HG03520 (cell line): ENCODE measurements around the gene CACNA1C.

Experiments
- ATAC-seq: cut with Tn5 transposase; IDR thresholded peaks from one replicate; pipeline ENCODE4 v1.9.1; 2021; ENCODE audit warnings: mild to moderate bottlenecking, moderate library complexity; ENCODE audit not compliant: unreplicated experiment

Gene CACNA1C

DNA sequence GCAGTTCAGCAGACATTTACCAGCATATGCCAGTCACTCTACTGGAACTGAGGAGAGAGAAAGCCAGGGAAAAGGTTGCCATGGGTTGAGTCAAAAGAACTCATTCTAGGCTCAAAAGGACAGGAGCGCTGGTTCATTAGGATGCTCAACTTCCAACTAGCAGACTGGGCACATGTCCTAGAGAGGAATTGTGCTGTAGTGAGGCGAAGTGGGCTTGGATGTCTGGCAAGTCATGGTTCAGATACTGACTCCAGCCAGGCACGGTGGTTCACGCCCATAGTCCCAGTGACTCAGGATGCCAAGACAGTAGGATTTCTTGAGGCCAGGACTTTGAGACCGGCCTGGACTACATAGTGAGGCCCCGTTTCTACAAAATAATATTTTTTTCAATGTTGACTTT is 281.5 kb downstream of the CACNA1C start:
- no peak for ATAC-seq

DNA sequence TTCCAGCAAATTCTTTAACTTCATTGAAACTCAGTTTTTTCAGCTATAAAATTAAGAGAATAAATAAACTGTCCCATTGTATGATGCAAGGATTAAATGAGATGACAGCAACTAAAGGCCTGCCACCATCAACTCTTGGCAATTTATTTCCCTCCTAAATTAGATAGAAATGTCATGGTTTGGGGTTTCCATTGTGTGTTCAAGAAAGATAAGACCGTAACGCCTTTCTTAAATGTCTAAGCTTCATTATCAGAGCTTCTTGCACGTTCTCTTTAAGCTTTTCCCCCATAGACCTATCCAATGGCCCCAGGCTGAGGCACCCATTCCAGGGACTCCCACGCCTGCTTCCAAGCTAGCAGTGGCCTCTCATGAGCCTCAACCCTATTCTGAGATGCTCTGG is 281.9 kb downstream of the CACNA1C start:
- no peak for ATAC-seq

DNA sequence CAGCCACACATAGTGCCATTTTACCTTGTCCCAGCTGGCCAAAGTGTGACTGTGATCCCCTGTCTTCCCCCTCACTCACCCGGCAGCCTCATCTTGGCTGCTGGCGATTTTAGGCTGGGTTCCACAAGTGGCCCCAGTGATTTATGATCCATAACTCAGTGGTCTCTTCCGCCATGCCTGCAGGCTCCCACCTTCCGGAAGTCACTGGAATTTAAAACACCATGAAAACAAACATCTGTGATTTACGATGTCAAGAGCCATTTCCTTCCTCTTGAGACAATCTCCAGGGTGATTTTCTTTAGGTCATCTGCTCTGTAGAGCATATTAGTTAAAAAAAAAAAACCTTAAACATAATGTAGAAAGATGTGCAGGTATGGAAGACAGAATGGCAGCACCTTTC is 282.3 kb downstream of the CACNA1C start:
- no peak for ATAC-seq

DNA sequence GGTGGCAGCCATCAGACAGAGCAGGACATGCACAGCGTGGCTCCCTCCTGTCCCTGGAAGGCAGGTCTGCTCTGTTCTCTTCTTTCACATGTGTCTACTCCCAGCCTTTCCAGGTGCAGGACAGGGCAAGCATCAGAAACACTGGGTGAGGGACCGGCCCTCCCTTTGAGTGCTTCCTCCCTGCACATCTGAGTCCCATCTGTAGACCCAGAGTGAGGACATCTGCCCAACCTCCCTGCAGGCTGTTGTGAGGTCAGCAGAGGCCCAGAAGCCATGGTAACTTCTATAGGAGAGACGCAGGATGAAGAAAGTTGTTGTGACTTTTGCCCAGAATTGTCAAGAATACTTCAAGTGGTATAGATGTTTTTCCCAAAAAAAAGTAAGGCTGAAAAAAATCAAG is 282.7 kb downstream of the CACNA1C start:
- no peak for ATAC-seq

DNA sequence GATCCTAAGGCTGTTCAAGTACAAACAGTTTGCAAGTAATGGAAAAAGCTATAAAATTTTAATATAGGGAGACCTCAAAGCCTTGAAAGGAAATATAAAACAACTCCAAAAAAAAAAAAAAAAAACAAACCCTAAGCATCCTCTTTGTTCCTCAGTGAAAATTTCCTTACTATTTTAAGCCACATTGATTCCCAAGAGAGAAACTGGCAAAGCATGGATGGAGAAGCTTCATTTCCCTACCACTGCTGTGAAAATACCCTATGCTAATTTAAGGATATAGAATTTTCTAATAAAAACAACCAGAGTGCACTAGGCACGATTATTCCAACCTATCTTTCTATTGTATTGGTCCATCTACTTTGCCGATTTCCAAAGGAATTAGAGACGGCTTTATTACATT is 283.1 kb downstream of the CACNA1C start:
- ATAC-seq: no peak

DNA sequence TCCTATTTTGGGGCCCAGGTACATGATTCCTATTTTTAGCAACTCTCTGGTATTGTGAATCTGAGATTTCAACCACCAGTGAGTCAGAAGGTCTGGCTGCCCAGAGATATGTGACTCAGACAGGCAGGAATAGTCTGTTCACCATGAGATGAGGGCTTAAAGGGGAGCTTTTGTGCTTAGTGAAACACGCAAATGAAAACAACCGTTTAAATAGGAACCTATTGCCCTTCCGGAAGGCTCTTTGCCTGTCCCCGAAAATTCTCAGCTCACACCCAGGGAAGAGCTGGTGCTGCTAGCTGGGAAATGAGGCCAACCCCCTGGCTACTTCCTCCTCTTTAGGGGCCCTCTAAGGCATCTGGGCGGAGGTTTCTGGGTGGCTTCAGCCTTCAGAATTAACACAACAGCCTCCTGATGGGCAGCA is 283.6 kb downstream of the CACNA1C start:
- ATAC-seq: peak; percentile 88

DNA sequence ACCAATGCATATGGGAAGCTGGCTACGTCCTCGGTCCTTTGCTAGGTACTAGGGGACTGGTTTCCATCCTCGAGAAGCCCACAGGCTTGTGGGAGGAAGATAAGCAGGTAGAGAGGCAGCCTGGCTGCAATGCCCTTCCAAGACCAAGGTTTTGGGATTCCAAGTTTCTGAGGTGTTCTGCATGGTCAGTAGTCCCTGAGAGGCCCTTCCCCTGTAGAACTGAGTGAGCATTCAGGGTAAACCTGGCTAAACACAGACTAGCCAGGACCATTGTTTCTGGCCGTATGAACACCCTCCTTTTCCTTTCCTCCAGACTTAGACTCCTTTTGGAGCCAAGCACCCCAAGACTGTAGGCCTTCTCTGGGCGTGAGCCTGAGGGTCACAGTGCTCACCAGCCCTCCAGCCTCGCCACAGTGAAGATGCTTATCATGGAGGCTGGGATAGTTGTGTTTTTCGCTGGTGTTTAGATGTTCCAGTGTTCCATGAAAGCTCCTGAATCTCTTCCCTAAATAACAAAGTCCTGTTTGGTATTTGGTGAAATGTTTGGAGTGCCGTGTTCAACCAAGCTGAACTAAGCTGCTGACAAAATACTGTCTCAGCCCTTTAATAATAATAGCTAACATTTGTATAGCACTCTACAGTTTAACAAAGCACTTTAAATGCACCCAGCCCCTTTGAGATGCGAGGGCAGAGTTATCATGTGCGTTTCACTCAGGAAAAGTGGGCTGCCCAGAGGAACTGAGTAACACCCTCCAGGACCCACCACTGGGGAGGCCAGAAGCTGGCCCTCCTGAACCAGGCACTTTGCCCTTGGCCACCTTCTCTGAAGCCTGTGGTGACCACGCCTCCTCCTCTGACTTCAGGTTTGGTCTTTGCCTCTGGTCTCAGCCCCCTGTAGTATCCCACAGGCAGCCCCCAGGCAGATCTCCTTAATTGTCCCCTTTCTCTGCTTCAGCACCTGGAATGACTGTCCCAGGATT is 284.5 kb downstream of the CACNA1C start:
- ATAC-seq: no peak

DNA sequence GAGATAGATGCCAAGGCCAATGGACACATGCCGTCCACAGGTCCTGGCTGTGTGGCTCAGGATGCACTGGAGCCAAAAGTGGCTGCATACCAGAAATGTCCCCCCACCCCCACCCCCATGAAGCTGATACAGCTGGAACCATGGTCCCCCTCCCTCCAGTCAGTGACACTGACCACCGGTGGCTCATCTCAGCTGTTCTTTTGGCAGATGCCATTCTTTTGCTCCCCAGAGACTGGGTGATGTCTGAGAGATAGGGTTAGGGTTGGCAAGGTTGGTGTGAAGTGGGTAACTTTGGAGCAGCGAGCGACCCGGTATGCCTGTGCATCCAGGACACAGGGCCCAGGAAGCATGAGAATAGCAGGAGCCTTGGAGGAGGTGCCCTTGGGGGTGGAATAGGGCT is 285.6 kb downstream of the CACNA1C start:
- no peak for ATAC-seq

DNA sequence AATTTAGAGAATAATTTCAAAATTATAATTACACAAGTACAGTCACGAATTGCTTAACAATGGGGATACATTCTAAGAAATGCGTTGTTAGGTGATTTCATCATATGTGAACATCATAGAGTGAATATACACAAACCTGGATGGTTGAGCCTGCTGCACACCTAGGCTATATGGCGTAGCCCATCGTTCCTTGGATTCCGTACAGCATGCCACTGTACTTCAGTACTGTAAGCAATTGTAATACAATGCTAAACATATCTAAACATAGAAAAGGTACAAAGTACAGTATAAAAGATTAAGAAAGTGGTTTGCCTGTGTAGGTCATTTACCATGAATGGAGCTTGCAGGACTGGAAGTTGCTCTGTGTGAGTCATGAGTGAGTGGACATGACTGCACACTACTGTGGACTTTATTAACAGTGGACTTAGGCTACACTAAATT is 286.2 kb downstream of the CACNA1C start:
- ATAC-seq: no peak

DNA sequence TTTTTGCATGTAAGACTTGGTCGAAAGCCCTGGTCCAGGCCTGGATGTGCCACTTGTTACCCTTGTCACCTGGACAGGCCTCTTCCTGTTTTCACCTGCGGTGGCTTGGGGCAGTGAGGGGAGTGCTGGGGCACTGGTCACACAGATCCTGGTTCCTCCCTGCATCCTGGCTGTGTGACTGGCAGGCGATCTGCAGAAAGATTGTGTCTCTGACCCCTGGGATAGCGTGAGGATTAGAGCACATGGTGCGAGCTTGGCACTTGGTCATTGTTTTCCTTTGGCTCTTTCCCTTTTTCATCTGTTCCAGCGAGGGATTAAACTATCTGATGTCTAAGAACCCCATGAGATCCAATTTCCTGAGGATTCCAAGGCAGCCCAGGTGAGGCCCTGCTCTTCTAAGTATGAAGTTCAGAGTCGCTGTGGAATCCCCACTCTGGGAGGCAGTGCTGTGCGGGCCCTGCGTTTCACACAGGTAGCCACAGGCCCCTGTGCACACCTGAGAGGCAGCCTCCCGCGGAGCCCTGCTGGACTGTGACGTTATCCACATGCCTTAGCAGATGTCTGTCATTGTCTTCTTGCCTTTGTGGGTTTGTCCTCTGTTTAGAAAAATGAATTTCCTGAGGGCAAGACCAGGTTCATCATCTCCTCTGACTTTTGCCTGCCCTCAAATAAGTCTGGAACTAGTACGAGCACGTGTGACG is 288.4 kb downstream of the CACNA1C start:
- no peak for ATAC-seq

DNA sequence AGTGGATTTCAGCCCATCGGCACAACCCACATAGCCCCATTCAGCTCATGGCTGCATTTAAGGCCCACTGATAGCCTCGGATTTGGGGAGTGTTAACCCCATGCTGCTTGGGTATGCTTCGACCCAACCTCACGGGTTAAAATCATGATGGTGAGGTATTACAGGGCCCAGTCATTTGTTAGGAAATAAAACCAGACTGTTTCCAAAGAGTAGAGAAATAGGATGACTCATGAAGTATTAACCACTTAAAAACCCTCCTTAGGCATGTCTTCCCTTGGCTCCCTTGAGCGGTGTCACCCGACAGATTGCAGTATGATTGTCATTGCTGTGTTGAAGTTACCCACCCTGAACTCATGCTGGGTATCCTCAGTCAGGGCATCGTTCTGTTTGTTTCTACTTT is 289.1 kb downstream of the CACNA1C start:
- ATAC-seq: no peak

DNA sequence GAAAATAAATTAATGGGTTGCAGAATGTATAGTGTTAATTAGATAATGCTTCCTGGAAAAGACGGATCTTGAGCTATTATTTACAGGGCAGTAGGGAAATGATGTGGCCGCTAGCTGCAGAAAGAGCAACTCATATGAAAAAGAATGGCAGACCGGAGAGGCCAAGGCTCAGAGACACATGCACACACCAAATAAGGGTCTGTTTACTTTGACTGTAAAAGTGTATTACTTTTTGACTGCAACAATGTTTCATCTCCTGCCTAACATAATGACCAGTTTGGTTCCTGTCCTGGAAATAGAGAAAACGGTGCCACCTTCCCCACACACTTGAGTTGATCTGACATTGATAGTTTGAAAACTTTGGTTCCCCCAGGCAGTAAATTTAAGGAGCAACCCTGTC is 290.9 kb downstream of the CACNA1C start:
- ATAC-seq: no peak

DNA sequence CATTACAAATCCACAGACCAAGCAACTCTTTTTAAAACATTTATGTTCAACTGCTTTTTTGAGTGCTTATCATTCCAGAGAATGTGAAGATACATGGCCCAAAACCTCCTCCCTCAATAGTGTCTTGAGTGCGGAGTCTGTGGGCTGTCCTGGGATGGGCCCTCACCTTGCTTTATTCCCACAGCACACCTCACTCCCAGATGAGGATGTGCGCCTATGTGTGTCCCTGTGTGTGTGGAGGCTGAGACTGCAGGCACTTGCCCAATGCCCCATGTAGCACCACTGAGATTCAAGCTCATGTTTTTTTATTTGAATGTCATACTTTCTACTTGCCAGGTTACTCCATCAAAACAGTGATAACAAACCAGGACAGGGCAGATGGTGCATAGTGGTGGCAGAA is 291.7 kb downstream of the CACNA1C start:
- no peak for ATAC-seq

DNA sequence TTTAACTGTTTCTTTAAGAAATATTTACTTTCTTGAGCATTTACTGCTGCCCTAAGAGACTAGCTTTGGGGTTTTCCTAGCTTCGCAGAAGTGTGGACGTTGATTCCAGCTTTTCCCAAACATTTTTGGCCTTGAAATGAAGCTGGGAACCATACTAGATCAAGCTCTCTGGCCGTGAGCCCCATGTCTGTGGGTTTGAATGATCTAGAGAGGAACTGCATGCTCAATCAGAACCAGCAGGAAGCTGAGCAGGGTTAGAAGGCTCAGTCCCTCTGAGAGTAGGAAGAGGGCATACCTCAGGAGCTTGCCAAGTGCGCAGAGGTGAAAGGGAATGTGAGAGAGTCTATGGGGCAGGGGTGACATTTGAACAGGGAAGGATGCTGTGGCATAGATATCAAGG is 292.1 kb downstream of the CACNA1C start:
- no peak for ATAC-seq

DNA sequence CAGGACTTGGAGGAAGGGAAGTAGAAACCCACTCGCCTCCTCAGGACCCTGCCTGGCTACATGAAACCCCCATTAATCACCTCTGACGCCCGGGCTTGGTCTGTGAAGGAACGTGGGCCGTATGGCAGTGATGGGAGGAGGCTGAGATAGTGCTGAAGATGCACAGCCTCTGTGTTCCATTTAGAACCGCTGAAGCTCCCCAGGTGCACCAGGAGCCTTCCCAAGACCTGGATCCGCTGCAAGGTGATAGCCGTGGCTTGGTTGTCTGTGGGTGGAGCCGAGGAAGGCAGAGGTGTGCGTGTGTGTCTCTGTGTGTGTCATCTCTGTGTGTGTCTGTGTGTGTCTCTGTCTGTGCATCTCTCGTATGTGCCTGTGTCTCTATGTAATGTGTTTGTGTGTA is 293.1 kb downstream of the CACNA1C start:
- no peak for ATAC-seq

DNA sequence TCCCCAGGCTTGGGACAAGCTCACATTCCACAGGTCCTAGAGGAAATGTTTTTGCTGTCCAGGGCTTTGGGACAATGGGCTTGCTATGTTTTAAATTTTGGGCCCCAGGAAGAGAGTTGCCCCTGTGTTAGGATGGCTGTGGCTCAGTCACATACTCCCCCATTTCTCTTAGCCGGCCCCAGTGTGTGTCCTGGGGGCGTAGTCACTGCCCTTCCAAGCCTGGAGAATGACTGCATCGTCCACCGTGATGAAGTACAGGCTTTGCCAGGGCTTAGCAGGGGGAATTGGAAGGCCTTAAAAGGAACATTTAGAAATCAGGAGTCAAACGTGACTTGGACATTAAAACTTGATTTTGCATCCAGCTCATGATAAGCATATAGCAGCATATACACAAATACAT is 293.6 kb downstream of the CACNA1C start:
- ATAC-seq: no peak

DNA sequence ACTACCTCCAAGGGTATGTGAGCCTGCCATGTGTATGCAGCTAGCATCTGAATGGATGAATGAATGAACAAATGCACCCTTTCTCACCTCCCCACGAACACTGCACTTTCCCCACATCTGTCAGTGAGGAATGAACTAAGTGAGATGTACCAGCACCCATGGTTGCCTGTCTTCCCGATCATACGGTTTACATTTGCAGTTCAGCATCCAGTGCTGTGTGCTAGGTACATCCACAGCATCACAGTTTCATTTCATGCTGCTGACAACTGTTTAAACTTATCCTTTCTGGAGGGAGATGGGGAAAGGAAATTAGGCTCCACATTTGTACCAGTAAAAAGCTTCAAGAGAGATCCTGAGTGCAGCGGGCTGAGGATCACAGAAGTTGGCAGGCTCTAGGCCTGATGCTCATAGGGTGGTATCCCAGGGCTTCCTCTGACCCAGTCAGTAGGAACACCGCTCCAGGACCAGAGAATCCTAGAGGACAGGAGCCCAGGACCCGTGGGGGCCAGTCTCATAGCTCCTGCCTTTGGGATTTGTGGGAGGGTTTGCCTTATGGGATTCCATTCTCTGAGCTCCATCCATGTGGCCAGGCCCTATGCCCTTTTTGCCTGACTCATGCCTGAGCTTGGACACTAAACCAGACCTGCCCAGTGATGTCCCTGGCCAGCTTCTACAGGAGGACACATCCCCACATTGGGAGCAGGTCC is 294.5 kb downstream of the CACNA1C start:
- no peak for ATAC-seq

DNA sequence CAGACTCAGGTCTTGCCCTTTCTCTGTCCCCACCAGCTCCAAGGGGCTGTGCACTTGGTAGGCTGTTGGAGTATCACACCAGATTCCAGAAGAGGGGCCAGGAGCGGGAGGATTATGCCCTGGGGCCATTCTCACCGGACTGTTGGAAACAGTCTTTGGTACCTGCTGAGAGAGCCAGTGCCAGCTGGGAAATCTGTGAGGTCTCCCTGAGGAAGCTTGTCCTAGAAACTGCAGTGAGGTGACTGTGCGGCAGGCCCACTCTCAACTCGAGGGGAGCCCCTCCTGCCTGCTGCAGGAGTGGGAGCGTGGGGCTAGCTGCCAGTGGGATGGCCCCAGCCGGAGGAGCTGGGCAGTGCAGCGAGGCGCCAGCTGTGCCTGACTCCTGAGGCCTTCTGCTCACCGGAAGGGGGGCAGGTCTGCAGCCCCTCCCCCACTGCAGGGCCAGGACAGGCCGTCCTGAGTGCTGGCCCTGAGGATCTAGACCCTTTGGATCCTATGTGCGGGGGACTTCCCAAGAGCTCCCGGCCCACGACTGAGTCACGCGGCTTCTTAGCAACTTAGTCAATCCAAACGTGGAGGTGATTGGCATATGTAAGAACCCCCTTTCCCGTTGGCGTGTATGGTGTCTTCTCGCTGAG is 295.2 kb downstream of the CACNA1C start:
- no peak for ATAC-seq

DNA sequence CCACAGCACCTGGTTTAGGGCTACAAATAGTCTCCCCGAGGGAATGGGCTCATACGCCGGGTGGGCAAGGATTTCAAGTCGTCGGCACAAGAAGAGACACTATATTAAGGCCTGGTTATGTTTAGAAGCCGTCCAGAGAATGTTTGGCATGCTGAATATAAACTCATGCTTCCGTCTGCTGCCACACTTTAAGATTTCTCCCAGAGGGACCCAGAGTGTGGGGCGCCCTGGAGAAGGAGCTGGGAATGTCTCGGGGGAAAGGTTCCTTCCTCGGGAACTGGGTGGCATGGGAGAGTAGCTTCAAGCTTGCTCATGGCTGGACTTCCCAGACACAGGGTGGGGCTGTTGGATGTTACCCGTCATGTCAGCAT is 295.7 kb downstream of the CACNA1C start:
- ATAC-seq: no peak

DNA sequence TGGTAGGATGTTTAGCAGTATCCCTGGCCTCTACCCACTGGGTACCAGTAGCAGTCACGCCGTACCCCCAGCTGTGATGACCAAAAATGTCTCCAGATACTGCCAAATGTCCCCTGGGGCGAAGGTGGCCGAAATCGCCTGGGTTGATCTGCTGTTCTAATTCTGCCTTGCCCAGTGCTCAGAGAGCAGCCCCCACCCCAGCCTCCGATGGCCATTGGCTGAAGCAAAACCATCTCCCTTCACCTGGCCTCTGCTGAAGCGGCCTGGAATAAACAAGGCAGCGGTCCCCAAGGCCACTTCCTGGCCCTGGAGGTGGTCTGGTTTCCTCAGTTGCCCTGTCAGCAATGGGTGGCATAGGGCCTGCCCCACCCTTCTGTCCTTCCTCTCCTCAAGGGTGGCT is 298.4 kb downstream of the CACNA1C start:
- ATAC-seq: no peak

DNA sequence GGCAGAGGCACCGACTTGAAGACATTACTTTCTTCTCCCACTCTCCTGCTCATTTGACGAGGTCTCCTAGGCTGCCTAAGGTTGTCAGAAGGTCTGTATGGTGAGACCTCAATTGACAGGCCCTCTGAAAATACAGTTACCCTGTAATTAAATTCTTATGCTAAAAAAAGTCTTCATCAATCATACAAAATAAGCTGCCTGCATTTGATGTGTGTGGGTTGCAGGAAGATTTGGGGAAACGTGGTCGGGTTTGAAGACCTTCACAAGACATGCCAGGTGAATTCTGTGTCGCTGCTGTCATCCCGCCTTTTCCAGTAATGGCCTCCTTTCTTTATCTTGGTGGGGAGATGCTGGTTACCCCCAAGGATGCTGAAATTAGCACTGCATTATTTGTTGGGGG is 299.4 kb downstream of the CACNA1C start:
- ATAC-seq: no peak
